Activated CD8-positive, alpha-beta memory T cell treated with anti-CD3 and anti-CD28 coated beads for 4 hours (primary cell): ENCODE measurements around the gene USP7.
"Not testable (repeated sequence)": the region's sequence is repeated elsewhere in the genome, so short reads cannot be mapped to it uniquely, and the experiment has no call there.

Experiments
- DNase-seq, 2 donors: peaks; one replicate each; pipeline ENCODE4 v3.0.0-alpha.2; 2020; ENCODE audit warnings: low read depth in 2 of 2

The USP7 gene

DNA sequence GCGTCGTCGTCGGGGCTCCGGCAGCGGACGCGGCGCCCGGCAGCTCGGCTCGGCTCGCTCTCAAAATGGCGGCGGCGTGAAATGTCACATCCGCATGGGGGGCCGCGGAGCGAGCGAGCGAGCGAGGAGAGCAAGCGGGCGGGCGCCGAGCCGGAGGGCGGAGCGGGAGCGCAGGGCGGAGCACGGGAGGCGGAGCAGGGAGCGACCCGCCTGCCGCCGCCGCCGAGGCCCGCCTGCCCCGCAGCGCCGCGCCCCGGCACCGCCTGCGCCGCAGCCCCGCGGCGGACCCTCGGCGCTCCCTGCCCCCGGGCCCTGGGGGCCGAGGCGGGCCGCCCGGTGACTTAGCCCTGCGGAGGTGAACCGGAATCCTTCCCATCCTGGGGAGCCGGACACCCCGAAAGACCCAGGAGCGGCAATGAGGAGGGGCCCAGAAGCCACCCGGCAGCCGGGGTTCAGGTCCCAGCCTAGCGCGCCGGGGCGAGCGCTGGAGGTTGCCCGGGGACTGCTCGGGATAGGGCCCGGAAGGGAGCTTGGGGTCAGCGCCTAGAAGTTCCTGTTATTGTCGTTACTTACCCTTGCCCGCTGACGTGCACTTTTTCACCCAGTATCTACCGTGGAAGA, at the start of gene USP7:
TSS of gene USP7 (minus strand) at position 86 of the 621 bp plus-strand sequence. CDS start 621 bp downstream, outside the sequence.
- DNase-seq = peak; percentile 82 to 84

DNA sequence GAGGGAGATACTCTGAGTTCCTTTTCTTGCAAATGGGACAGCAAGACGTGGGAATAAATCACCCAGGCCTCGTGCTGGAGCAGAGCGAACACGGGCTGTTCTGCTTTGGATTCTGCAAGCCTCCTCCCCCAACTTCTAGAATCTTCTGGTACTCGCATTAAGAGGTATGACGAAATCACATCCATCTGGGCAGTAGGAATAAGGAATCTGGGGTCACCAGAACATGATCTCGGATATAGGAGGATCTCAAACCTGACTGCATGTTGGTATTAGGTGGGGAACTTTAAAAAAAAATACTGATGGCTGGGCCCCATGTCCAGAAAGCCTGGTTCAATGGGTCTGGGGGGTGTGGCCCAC, 49.8 kb upstream of the USP7 start:
- DNase-seq = no peak

DNA sequence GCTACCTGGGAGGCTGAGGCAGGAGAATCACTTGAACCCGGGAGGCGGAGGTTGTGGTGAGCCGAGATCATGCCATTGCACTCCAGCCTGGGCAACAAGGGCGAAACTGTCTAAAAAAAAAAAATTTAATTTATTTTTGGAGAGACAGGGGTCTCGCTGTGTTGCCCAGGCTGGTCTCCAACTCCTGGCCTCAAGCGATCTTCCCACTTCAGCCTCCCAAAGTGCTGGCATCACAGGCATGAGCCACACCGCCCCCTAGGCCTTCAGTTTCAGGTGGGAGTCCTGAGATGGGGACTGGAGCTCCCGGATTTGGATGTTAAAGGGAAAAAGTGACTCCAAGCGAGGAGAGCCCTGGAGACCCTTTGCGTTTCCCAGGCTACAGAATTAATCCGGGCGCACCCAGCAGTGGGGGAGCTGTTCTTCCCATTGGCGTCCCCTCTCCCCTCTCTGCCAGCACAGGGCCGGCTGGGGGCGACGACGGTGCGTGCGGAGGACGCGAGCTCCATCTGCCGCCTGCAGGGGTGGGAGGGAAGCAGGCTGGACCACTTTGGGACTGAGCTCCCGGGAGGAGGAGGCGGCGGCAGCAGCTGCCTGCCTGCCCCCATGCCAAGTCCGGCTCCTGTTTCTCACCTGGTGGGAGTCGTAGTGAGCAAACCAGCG, 49.3 kb upstream of the USP7 start:
- no peak for DNase-seq

DNA sequence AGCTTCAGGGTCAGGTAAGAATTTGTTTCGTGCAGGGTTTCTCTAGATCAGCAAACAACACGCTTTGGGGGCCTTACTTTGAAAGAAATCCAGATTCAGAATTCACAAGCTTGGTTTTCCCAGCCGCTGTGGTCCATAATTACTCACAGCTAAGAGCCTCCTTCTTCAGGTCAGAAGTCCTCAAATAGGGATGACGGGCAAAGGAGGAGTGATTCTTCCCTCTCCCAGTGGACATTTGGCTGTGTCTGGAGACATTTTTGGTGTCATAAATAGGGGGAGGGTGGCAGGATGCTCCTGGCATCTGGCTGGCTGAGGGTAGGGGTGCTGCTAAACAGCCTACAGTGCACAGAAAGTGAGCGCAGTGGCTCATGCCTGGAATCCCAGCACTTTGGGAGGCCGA, 48.6 kb upstream of the USP7 start:
- DNase-seq = no peak

DNA sequence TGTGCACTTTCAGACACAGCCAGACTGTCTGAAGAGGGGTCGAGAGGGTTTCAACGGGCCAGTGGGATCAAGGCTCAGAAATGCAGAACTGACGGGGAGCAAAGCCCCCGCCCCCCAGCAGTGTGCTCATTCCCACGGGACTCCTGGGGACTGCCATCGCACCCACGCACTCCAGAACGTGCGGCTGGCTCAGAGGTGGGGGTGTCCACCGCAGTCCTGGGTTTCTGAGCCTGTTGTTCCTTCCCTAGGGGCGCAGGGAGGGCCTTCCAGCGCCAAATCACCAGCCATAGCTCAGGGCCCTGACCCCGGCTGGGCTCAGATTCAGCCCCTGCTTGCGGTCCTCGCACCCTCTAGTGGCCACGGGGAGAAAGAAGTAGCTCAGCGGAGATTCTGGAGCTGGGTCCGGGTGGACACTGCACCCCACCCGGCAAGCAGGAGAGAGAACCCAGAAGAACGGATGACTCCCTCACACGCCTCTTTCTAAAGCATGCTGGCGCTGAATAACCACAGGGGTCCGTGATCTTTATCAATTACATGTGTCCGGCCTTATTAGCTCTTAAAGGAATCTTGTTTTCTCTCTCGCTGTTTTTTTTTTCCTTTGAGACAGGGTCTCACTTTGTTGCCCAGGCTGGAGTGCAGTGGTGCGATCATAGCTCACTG, 45.0 kb upstream of the USP7 start:
- DNase-seq = peak; percentile 34 to 42

DNA sequence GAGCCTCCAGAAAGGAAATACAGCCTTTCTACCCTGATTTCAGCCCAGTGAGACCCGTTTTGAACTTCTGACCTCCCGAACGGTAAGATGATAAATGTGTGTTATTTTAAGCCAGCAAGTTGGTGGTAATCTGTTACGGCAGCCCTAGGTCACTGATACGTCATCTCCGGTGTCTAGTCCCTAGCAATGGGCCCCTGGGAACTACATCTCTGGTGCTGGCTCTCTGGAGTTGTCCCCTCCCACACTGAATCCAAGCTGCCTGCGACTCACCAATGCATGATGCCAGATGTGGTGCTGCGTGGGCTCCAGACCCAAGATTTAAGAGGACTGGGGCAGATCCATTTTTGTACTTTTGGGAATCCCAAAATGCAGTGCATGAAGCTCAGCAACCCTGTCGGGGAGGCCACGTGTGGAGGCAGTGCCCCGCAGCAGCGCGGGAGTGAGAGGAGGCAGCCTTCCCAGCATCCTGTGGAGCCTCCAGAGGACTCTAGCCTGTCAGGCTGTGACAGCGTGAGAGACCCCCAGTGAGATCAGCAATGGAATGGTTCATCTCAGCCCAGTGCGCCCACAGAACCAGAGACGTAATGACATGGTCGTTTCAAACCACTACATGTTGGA, 43.6 kb upstream of the USP7 start:
- no peak for DNase-seq

DNA sequence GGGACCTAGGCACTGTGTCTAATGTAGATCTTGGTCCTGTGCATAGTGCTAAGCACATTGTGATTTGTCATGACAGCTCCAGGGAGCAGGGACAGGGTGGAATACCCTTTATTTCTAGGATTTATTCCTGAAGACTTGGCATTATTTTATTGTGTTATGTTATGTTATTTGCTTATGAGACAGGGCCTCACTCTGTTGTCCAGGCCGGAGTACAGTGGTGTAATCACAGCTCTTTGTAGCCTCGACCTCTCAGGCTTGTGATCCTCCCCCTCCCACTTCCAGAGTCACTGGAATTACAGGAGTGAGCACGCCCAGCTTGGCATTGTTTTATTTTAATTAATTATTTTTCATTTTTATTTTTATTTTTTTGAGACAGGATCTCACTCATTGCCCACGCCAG, 40.5 kb upstream of the USP7 start:
- no peak for DNase-seq

DNA sequence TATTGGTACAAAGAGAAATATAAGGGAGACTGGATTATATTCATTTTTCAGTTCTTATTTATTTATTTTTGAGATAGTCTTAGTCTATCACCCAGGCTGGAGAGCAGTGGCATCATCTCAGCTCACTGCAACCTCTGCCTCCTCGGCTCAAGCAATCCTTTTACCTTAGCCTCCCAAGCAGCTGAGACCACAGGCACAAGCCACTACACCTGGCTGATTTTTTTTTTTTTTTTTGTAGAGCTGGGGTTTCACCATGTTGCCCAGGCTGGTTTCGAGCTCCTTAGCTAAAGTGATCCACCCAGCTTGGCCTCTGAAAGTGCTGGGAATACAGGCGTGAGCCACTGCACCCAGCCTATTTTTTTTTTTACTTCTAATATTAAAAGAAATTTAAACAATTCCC, 40.1 kb upstream of the USP7 start:
- DNase-seq = no peak

DNA sequence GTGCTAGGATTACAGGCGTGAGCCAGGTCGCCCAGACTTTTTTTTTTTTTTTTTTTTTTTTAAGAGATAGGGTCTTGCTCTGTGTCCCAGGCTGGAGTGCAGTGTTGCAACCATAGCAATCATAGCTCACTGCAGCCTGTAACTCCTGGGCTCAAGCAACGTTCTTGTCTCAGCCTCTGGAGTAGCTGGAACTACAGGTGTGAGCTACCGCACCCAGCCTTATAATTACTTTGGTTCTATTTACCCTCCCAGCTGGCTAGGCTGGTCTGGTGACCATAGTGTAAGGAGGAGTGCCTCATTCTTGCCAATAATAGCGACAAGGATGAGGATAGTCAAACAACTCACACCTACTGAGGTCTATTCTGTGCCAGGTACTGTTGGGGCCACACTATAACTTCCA, 39.6 kb upstream of the USP7 start:
- DNase-seq = no peak

DNA sequence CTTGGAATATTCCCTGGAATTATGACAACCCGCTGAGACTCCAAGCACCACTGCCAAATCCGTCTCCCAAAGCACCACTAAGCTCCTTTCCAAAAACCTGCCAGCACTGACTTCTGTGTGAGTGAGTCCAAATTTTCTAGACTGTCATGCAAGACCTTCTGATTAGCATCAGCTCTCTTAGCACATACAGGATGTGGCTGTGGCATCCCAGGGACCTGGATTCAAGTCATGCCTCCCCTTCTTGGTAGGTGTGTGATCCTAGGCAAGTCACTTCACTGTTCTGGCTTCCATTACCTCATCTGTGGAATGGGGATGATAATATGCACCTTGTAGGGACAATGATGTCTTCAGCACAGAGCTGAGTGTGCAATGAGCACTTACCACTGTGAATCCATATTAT, 38.3 kb upstream of the USP7 start:
- no peak for DNase-seq

DNA sequence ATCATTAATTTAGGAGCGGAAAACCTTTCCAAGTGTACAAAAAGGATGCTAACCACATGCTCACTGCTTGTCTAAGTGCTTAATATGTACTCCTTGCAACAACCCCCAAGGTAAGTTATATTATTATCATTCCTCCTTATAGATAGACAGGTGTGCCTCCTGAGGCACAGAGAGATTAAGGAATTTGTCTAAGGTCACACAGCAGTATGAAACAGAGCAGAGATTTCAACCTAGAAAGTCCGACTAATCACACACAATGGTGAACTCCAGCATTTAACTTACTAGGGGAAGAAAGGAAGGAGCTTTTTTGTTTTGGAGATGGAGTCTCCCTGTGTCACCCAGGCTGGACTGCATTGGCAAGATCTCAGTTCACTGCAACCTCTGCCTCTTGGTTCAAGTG, 37.0 kb upstream of the USP7 start:
- no peak for DNase-seq

DNA sequence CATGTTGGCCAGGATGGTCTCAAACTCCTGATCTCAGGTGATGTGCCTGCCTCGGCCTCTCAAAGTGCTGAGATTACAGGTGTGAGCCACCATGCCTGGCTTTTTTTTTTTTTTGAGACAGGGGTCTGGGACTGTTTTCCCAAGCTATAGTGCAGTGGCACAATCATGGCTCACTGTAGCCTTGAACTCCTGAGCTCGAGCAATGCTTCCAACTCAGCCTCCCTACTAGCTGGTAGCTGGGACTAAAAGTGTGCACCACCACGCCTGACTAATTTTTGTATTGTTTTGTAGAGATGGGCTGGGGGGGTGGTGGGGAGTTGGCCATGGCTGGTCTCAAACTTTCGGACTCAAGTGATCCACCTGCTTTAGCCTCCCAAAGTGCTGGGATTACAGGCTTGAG, 36.1 kb upstream of the USP7 start:
- DNase-seq = no peak

DNA sequence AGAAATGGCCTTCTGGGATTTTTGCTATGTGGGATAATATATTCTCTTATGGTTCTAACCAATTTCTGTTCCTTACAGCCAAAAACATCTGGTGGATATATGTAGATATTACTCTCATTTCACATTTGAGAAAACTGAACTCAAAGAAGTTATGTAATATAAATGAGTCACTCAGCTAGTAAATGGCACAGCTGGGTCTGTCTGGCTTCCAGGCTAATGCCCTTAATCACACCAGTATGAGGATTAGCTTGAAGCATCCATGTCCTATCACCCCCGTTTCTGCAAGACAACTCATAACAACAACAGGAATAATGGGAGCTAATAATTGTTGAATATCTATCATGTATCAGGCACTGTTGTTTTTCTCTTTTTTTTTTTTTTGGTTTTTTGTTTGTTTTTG, 34.4 kb upstream of the USP7 start:
- no peak for DNase-seq

DNA sequence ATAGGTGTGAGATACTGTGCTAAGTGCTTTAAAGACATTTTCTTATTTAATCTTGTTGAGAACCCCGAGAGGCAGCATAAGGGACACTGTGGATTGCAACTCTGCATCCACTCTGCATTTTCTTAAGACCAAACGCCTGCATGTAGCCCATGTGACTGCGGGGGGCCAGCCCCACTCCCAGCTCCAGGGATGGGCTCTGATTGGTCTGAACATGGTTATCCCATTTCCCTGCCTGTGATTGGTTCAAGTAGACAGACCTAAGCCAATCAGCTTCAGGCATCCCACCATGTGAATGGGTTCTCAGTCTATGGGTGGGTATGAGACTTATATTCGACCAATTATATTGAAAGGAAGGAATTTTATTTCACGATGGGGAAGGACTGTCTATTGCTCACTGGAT, 33.2 kb upstream of the USP7 start:
- DNase-seq = no peak

DNA sequence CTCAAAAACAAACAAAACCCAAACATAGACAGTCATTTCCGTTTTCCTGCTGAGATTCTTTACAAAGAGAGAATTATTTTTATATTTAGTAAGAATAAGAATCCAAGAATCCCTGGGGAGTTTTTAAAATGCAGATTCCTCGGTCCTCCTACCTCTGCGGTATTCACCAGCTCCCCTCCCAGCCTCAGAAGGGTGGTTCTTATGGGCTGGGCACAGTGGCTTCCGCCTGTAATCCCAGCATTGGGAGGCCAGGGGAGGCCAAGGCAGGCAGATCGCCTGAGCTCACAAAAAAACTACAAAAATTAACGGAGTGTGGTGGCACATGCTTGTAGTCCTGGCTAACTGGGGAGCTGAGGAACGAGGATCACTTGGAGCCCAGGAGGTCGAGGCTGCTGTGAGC, 26.7 kb upstream of the USP7 start:
- DNase-seq = no peak

DNA sequence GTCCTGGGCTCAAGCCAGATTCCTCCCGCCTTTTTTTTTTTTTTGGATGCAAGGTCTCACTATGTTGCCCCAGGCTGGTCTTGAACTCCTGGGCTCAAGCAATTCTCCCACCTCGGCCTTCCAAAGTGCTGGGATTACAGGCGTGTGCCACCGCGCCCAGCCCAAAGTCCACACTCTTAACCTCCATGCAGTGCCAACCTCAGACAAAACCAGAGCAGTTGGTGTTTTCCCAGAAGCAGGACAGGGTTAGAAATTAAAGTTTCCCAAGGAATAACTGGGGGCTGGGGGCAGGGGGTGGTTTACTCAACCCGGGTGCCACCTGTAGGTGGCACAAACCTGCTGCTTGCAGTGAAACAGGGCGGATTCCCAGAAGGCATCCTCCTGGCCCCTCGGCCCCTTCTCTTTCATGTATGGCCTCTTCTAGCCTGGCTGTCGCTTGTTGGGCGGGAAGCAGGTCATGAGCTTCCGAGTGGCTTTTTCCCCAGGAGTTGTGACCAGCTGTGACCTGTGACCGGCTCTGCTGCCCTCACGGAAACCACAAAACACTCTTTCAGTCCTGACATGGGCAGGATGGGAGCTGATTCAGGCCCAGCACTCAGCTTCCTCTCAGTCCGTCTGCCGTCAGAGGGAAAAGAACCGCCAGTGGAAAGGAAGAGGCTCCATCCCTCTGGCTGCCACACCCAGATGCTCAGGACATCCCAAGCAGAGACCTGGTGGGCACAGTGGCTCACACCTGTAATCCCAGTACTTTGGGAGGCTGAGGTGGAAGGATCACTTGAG, 25.6 kb upstream of the USP7 start:
- DNase-seq = no peak

DNA sequence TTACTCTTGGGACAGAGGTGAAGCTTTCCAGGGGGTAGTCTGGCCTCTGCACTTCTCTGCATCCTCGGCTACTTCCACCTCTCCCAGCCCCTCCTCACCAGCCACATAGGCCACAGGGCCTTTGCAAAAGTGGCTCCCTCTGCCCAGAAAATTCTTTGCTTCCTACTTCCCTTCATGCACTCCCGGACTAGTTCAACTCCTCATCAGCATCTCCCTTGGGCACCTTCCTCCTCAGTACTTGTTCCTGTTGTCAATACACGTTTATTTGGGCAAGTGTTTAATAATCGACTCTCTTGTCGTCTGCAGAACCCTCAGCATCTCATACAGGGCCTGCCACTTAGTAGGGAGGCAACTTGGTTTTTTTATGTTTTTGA, 23.1 kb upstream of the USP7 start:
- DNase-seq = no peak

DNA sequence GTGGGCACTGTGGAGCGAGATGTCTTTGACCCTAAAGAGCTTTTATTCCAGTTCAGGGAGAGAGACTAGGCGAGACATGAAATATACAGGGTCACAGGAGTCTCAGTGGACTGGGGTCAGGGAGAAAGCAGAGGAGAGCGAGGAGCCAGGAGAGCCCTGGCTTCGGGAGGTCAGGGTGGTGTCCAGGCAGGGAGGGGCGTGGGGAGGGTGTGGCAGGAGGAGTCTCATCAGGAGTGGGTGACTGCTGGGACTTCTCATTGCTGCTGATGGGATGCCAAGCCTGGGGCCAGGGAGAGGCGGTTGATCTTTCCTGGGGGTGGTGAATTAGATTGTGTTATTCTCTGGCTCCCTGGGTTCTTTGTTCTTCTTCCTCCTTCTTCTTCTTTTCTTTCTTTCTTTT, 22.4 kb upstream of the USP7 start:
- DNase-seq = no peak

DNA sequence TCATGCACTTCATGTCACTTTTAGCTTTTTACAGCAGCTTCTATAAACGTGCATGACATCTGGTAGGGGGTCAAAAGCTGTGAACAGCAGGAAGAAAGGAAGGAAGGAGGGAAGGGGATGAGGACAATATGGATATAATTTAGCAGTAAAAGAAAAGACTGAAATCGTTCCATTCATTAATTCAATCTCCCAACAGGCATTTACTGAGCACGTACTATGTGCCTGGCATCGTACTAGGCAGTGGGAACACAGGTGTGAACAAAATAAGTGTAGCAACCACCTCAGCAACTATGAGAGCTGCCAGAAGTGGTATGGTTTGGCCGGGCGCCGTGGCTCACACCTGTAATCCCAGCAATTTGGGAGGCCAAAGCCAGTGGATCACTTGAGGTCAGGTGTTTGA, 19.1 kb upstream of the USP7 start:
- no peak for DNase-seq

DNA sequence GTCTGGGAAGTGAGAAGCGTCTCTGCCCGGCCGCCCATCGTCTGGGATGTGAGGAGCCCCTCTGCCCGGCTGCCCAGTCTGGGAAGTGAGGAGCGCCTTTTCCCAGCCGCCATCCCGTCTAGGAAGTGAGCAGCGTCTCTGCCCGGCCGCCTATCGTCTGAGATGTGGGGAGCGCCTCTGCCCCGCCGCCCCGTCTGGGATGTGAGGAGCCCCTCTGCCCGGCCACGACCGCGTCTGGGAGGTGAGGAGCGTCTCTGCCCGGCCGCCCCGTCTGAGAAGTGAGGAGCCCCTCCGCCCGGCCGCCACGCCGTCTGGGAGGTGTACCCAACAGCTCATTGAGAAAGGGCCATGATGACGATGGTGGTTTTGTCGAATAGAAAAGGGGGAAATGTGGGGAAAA, 18.2 kb upstream of the USP7 start:
- DNase-seq = not testable (repeated sequence)

DNA sequence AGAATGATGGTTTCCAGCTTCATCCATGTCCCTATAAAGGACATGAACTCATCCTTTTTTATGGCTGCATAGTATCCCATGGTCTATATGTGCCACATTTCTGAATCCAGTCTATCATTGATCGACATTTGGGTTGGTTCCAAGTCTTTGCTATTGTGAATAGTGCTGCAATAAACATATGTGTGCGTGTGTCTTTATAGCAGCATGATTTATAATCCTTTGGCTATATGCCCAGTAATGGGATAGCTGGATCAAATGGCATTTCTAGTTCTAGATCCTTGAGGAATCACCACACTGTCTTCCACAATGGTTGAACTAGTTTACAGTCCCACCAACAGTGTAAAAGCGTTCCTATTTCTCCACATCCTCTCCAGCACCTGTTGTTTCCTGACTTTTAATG, 12.5 kb upstream of the USP7 start:
- not testable (repeated sequence) for DNase-seq

DNA sequence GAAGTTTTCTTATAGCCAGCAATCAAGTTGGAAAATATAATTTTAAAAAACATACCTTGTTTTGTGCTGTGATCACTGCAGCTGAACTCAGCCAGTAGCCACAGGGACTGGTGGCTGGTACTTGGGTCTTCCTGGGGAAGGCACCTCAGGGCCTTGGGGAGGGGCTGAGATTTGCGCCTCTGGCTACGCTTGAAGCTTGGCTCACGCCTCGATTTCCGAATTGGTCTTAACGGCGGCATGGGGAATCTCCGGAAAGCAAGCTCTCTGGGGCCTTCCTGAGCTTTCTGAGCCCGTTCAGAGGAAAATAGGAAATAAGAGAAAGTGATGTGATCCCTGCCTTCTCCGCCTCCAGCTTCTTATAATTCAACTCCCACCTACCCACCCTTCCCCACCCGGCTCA, 11.3 kb upstream of the USP7 start:
- DNase-seq = no peak
